K562 (cell line): ENCODE data around the gene KCNT1. TPM values are rescaled to one million over a fixed set of nuclear protein-coding genes. Genes with fewer than 3 reads are reported as not detected.

Experiments used
- ATAC-seq: fragments of 200-7000 bp; cut with Tn5 transposase; 3 replicates; pipeline ENCODE4 v1.9.1; 2020; ENCODE audit warnings: moderate library complexity
- BruUV-seq: library from RNA; stranded (reverse); fragments of 400-500 nt; replicated peaks from 2 replicates; lab custom pipeline; 2021; lab: Mats Ljungman, UMichigan
- CTCF ChIA-PET: fragments of 300-600 bp; formaldehyde crosslinking; extraction: SDS; loops from one replicate; lab custom pipeline; 2021; ENCODE audit warnings: low intra/inter-chr PET ratio; lab: Yijun Ruan, JAX
- POLR2A ChIA-PET: fragments of 300-600, 350-650 bp; sonication (Branson Sonifier 250); formaldehyde crosslinking; extraction: SDS; loops from one replicate; lab custom pipeline; 2021; ENCODE audit warnings: antibody characterized with exemption, inconsistent platforms; lab: Yijun Ruan, JAX
- DNase-seq, 4 experiments: peaks; one replicate each; pipeline versions ENCODE4 v3.0.0 to v3.0.0-alpha.2; 2011 to 2018; ENCODE audit warnings: low spot score in 3 of 4, mixed read lengths in 3 of 4; ENCODE audit errors: extremely low read depth in 1 of 4
- FAIRE-seq: peaks from 2 replicates; lab custom pipeline; 2011; peaks lifted over from hg19 to GRCh38; lab: Jason Lieb, UNC
- H2AFZ ChIP-seq: 2 replicates; pipeline ENCODE4 v1.6.0; 2011; ENCODE audit warnings: low read depth, low read length, control low read depth, inconsistent platforms
- H3K27ac ChIP-seq: fragments of 200-600 bp; 3 replicates; pipeline ENCODE4 v1.8.0; 2011; ENCODE audit warnings: low read depth, mild to moderate bottlenecking, control low read depth, inconsistent platforms, low read length, moderate library complexity, mixed read lengths; ENCODE audit errors: extremely low read depth
- H3K27me3 ChIP-seq, 2 experiments: fragments of 300-600 bp in 1 of 2; 2 replicates in 1 of 2; 3 replicates in 1 of 2; pipeline versions ENCODE4 v1.6.0 to v1.8.0; 2011; ENCODE audit warnings: inconsistent platforms in 2 of 2, low read length in 2 of 2, mild to moderate bottlenecking in 1 of 2, mixed read lengths in 1 of 2, moderate library complexity in 1 of 2; ENCODE audit not compliant: control insufficient read depth in 2 of 2, insufficient read depth in 2 of 2
- H3K36me3 ChIP-seq: fragments of 300-600 bp; 3 replicates; pipeline ENCODE4 v1.8.0; 2011; ENCODE audit warnings: mild to moderate bottlenecking, low read length, inconsistent platforms; ENCODE audit not compliant: control insufficient read depth, insufficient read depth
- H3K4me1 ChIP-seq, 2 experiments: fragments of 200-600 bp in 1 of 2; replicated peaks in 1 of 2; 2 replicates in 1 of 2; 3 replicates in 1 of 2; pipeline versions ENCODE4 v1.5.1 to v1.8.0; 2011; ENCODE audit warnings: inconsistent platforms in 2 of 2, low read length in 2 of 2, mild to moderate bottlenecking in 1 of 2, mixed read lengths in 1 of 2, moderate library complexity in 1 of 2; ENCODE audit not compliant: control insufficient read depth in 2 of 2, insufficient read depth in 2 of 2
- H3K4me2 ChIP-seq: 2 replicates; pipeline ENCODE4 v1.6.1; 2011; ENCODE audit warnings: low read length, control low read depth, inconsistent platforms, mixed read lengths; ENCODE audit not compliant: insufficient read depth
- H3K4me3 ChIP-seq: fragments of 200-600 bp; sonication (generic), shearing (Covaris generic); 2 replicates; pipeline ENCODE4 v1.5.1; 2016; ENCODE audit warnings: control low read depth, inconsistent platforms
- H3K79me2 ChIP-seq: fragments of 200-600 bp; 3 replicates; pipeline ENCODE4 v1.8.0; 2011; ENCODE audit warnings: low read length, inconsistent platforms; ENCODE audit not compliant: control insufficient read depth, insufficient read depth
- H3K9ac ChIP-seq, 2 experiments: 2 replicates each; pipeline versions ENCODE4 v1.6.0 to v1.6.1; 2011; ENCODE audit warnings: low read depth in 2 of 2, low read length in 2 of 2, control low read depth in 1 of 2, inconsistent platforms in 1 of 2, mild to moderate bottlenecking in 1 of 2, mixed read lengths in 1 of 2; ENCODE audit not compliant: insufficient read depth in 1 of 2
- H3K9me1 ChIP-seq: one replicate; pipeline ENCODE4 v1.6.0; 2011; ENCODE audit warnings: inconsistent platforms, mild to moderate bottlenecking, low read length, moderate library complexity; ENCODE audit not compliant: control insufficient read depth, insufficient read depth
- H3K9me3 ChIP-seq: replicated peaks from 2 replicates; pipeline ENCODE4 v1.5.1; 2011; ENCODE audit warnings: low read depth, low read length, inconsistent platforms; ENCODE audit not compliant: control insufficient read depth, insufficient read depth
- H4K20me1 ChIP-seq: replicated peaks from 2 replicates; pipeline ENCODE4 v1.6.1; 2011; ENCODE audit warnings: low read length, inconsistent platforms, mixed read lengths; ENCODE audit not compliant: control insufficient read depth, insufficient read depth
- MAFF ChIP-seq: IDR thresholded peaks from 2 replicates; pipeline ENCODE4 v1.6.1; 2012; ENCODE audit warnings: low read length, improper control_type of control experiment
- MECOM ChIP-seq: fragments of 250-450 bp; sonication (Bioruptor Pico); IDR thresholded peaks from 2 replicates; pipeline ENCODE4 v1.8.0; 2022; ENCODE audit warnings: inconsistent platforms
- NFIC ChIP-seq: fragments of 450-650 bp; IDR thresholded peaks from 2 replicates; pipeline ENCODE4 v1.6.1; 2017; ENCODE audit warnings: mild to moderate bottlenecking, inconsistent platforms
- NFIX ChIP-seq: fragments of 250-450 bp; sonication (Bioruptor Pico); IDR thresholded peaks from 2 replicates; pipeline ENCODE4 v1.4.0; 2020; ENCODE audit warnings: low read depth, mild to moderate bottlenecking, moderate library complexity
- WGBS: fragments of 100-300 bp; shearing (Covaris generic); methylation state at CpG from one replicate; pipeline ENCODE4 v1.1.6; 2016; ENCODE audit warnings: low coverage, mixed read lengths; ENCODE audit not compliant: insufficient coverage; ENCODE audit errors: missing lambda C conversion rate; 5-methylcytosine and 5-hydroxymethylcytosine counted together
- in situ Hi-C: fragments of 300-500 bp; cut with MboI; formaldehyde crosslinking; loops from 4 replicates; pipeline ENCODE4 v1.15.0; 2018; ENCODE audit warnings: inconsistent platforms, mixed read lengths
- intact Hi-C: fragments of 100-400 bp; cut with micrococcal nuclease; formaldehyde crosslinking; loops from 2 replicates; pipeline ENCODE4 v1.14.2; 2022
- polyA plus RNA-seq, 8 experiments: library from polyadenylated mRNA; depleted of rRNA in 4 of 8; stranded (reverse) in 5 of 8; unstranded in 3 of 8; fragments of >200 nt; fragmentation: Nextera tagmentation in 2 of 8; fragmentation: Illumina TruSeq in 1 of 8; extraction: Ambion mirVana in 2 of 8; extraction: Trizol in 1 of 8; gene quantifications; 2 replicates each; pipeline versions ENCODE4 v1.2.1 to v1.2.3, GENCODE V29; 2011 to 2014; ENCODE audit warnings: inconsistent platforms in 1 of 8, missing spikeins in 1 of 8
- total RNA-seq, 7 experiments: library from RNA; depleted of rRNA in 6 of 7; stranded (reverse); fragments of >200 nt in 6 of 7; fragmentation: Illumina TruSeq in 2 of 7; extraction: Trizol in 2 of 7; gene quantifications; 2 replicates each; pipeline versions ENCODE4 v1.2.1 to v1.2.3, GENCODE V29; 2011 to 2021; ENCODE audit warnings: low replicate concordance in 1 of 7
- TF ChIP-seq, protein P1 (sequence below): fragments of 450-650 bp; IDR thresholded peaks from 2 replicates; pipeline ENCODE4 v1.7.1; 2018; ENCODE audit warnings: mild to moderate bottlenecking, low read depth; ENCODE audit not compliant: partially characterized antibody
- TF ChIP-seq, protein P2 (sequence below), 2 experiments: fragments of 450-650 bp in 1 of 2; IDR thresholded peaks; 2 replicates each; pipeline ENCODE4 v1.6.1; 2011 to 2017; ENCODE audit warnings: low read depth in 2 of 2, antibody characterized with exemption in 1 of 2, borderline replicate concordance in 1 of 2, low read length in 1 of 2, mild to moderate bottlenecking in 1 of 2, mixed read lengths in 1 of 2; ENCODE audit not compliant: control insufficient read depth in 1 of 2

The KCNT1 gene
- total and polyA plus RNA-seq, 9 of the 15 experiments (the other 6 are each of a cell fraction or from before 2014, with no cell fraction given), result 0.05 TPM; not detected in 8

- CTCF ChIA-PET, result no interaction called here
Observed at GRCh38 chr9:135703726-135704125, 1.7 kb downstream of the KCNT1 start.

DNA sequence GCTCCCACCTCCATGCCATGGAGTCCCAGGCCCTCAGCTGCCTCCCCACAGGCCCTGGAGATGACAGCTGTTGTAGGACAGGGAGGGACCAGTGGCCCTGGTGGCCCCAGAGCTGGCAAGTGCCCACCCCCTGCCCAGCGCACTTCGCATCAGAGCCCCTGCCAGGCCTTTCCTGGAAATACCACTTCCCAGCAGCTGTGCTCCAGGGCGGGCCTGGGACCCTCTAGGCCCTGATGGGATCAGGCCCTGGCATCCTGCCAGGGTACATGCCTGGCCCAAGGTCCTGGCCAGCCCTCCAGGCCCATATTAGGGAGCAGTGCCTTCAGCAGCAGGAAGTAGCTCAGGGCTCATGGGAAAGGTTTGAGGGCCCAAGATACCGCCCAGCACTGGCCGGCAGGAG lies 2.5 kb downstream of the KCNT1 start:
- ATAC-seq (no peak), DNase-seq (no peak), FAIRE-seq (no peak)
- in situ Hi-C loops (no loop called here), intact Hi-C loops (loop anchor here (10.0 kb wide), 1 partner anchor 90 kb away; no protein-coding TSS in a partner anchor)
- H3K79me2 ChIP-seq, result no peaks in the 10 kb centered on the region
- H3K9me3 ChIP-seq, result no peaks in the 10 kb centered on the region
- no peak overlapping the region; a peak in 1 of 4 replicates for H3K9ac ChIP-seq
- no peak overlapping the region for H3K4me3 ChIP-seq
- H2AFZ ChIP-seq, result no peak overlapping the region
- ChIA-PET POLR2A (interaction anchor here (0.9 to 1.5 kb wide), 4 partner anchors 11 to 23 kb away, joined by 3 read pairs; no protein-coding TSS in a partner anchor), CTCF (no interaction called here)
- no peaks in the 10 kb centered on the region for H3K36me3 ChIP-seq
- peaks cover 0 to 46% of the 10 kb centered on the region in 2 experiments; a peak in 2 of 5 replicates for H3K4me1 ChIP-seq
- WGBS, result 14% methylated on average over 5 of the region's 5 CpGs
- H3K27me3 ChIP-seq, result peaks cover 5 to 37% of the 10 kb centered on the region in 2 experiments; a peak in 4 of 5 replicates
- no peaks in the 10 kb centered on the region for H3K9me1 ChIP-seq
- H3K4me2 ChIP-seq, result no peak overlapping the region
- no peak overlapping the region for H3K27ac ChIP-seq
- no TSS peak for BruUV-seq
- peaks cover 3% of the 10 kb centered on the region for H4K20me1 ChIP-seq
- TF ChIP-seq MAFF (no peak), NFIC (peak; percentile 76), NFIX (CRISPR knock-in tag) (0 out of 2 replicates have a peak, but pooled peaks have one; percentile 7)
- TF ChIP-seq, protein P1, sequence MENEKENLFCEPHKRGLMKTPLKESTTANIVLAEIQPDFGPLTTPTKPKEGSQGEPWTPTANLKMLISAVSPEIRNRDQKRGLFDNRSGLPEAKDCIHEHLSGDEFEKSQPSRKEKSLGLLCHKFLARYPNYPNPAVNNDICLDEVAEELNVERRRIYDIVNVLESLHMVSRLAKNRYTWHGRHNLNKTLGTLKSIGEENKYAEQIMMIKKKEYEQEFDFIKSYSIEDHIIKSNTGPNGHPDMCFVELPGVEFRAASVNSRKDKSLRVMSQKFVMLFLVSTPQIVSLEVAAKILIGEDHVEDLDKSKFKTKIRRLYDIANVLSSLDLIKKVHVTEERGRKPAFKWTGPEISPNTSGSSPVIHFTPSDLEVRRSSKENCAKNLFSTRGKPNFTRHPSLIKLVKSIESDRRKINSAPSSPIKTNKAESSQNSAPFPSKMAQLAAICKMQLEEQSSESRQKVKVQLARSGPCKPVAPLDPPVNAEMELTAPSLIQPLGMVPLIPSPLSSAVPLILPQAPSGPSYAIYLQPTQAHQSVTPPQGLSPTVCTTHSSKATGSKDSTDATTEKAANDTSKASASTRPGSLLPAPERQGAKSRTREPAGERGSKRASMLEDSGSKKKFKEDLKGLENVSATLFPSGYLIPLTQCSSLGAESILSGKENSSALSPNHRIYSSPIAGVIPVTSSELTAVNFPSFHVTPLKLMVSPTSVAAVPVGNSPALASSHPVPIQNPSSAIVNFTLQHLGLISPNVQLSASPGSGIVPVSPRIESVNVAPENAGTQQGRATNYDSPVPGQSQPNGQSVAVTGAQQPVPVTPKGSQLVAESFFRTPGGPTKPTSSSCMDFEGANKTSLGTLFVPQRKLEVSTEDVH, result no peak
- TF ChIP-seq, protein P2, sequence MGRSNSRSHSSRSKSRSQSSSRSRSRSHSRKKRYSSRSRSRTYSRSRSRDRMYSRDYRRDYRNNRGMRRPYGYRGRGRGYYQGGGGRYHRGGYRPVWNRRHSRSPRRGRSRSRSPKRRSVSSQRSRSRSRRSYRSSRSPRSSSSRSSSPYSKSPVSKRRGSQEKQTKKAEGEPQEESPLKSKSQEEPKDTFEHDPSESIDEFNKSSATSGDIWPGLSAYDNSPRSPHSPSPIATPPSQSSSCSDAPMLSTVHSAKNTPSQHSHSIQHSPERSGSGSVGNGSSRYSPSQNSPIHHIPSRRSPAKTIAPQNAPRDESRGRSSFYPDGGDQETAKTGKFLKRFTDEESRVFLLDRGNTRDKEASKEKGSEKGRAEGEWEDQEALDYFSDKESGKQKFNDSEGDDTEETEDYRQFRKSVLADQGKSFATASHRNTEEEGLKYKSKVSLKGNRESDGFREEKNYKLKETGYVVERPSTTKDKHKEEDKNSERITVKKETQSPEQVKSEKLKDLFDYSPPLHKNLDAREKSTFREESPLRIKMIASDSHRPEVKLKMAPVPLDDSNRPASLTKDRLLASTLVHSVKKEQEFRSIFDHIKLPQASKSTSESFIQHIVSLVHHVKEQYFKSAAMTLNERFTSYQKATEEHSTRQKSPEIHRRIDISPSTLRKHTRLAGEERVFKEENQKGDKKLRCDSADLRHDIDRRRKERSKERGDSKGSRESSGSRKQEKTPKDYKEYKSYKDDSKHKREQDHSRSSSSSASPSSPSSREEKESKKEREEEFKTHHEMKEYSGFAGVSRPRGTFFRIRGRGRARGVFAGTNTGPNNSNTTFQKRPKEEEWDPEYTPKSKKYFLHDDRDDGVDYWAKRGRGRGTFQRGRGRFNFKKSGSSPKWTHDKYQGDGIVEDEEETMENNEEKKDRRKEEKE (IDR thresholded peaks at IDR 0.05; ENCODE audit: borderline replicate concordance in 1 of 2, control insufficient read depth in 1 of 2, low read depth in 2 of 2, low read length in 1 of 2), result no peak

More at GRCh38 chr9:135703726-135704125, 1.7 kb downstream of the KCNT1 start:
- no TSS peak for BruUV-seq
- Histone ChIP-seq H3K4me1 (peaks cover 0 to 53% of the 10 kb centered on the region in 2 experiments; a peak in 2 of 5 replicates), H2AFZ (no peak overlapping the region), H3K4me3 (no peak overlapping the region), H3K27me3 (peaks cover 5 to 37% of the 10 kb centered on the region in 2 experiments; a peak in 4 of 5 replicates), H4K20me1 (peaks cover 3% of the 10 kb centered on the region), H3K9me3 (no peaks in the 10 kb centered on the region), H3K79me2 (no peaks in the 10 kb centered on the region), H3K36me3 (no peaks in the 10 kb centered on the region), H3K4me2 (no peak overlapping the region), H3K9ac (no peak overlapping the region), H3K27ac (no peak overlapping the region), H3K9me1 (no peaks in the 10 kb centered on the region)
- WGBS, result 2% methylated on average over 13 of the region's 14 CpGs
- ATAC-seq (peak; percentile 15; the same call in 2 of the 3 replicates), DNase-seq (no peak), FAIRE-seq (no peak)
- POLR2A ChIA-PET, result interaction anchor here (0.9 to 1.5 kb wide), 3 partner anchors 12 to 22 kb away, joined by 3 read pairs; no protein-coding TSS in a partner anchor
- intact Hi-C loops (loop anchor here (10.0 kb wide), 1 partner anchor 91 kb away; no protein-coding TSS in a partner anchor), in situ Hi-C loops (no loop called here)
- no peak for TF ChIP-seq MECOM (CRISPR knock-in tag)
